Right renal pelvis (tissue), 4 donors: ENCODE measurements around the gene RBBP8NL. TPM values are rescaled to one million over a fixed set of nuclear protein-coding genes. Genes with fewer than 3 reads are reported as not detected.
A peak's percentile ranks its signal among the peaks of the same experiment; 100 is the strongest.

Source experiments
- DNase-seq, 4 donors: peaks; one replicate each; pipeline ENCODE4 v3.0.0-alpha.2; 2013; ENCODE audit warnings: low read depth in 4 of 4, low spot score in 3 of 4, missing footprints in 1 of 4
- polyA plus RNA-seq, 4 donors: library from polyadenylated mRNA; unstranded; fragments of 120-200 nt; gene quantifications; one replicate each; pipeline ENCODE4 v1.2.1, GENCODE V29; 2013; ENCODE audit not compliant: insufficient read length in 4 of 4

Gene RBBP8NL, protein sequence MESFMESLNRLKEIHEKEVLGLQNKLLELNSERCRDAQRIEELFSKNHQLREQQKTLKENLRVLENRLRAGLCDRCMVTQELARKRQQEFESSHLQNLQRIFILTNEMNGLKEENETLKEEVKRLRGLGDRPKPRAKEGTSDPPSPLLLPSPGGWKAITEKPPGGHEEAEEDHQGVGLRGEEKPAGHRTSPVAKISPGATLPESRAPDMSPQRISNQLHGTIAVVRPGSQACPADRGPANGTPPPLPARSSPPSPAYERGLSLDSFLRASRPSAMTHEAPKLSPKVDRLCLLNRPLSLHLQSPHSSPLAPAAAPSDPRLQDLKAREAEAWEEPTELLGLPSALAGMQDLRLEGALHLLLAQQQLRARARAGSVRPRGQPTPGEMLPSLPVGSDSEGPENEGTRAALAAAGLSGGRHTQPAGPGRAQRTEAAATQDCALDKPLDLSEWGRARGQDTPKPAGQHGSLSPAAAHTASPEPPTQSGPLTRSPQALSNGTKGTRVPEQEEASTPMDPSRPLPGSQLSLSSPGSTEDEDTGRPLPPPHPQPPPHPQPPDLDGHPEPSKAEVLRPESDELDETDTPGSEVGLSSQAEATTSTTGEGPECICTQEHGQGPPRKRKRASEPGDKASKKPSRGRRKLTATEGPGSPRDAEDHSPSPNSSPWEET
- polyA plus RNA-seq, result 1 to 10 TPM; 1.4 to 2.3 (median 1.7) TPM

DNA sequence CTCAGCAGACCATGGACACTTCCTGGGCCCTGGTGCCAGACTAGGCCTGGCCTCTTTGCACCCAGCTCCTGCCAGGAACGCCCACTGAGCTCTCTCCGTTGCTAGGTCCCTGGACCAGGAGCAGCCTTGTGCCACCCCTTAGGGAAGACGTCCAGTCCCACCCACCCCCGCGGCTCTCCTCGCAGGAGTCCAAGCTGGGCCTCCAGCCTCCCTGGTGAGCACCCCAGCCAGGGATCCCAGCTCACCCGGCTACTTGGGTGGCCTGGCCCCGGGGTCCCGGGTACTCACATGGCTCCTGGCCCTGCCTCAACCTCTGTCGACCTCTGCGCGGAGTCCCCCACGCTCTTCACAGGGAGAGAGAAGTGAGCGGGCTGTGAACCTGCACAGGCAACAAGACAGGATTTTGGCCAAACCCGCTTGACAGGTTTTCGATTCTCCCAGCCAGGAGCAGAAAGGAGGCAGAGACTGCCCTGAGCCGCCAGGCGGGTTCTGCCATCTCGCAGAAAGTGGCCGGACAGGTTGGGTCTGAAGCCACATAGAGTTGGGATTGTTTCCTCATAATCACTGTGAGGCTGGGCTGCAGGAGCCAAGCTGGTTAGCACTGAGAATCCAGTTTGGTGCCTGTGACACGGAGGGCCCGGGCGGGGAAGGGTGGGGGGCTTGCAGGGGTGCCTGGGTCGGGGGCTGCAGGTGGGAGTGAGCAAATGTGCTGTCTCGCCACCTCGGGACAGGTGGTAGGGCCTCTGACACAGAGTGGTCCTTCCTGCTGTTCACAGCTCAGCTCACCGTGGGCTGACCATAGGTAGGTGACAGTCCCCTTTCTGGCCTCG is at the start of gene RBBP8NL:
Gene RBBP8NL (minus strand): TSS at position 368 of the 830 bp plus-strand sequence. CDS start 7,892 bp downstream, outside the sequence.
- peak in 3 of 4 donors; percentile 63 to 78 (median 73) for DNase-seq

DNA sequence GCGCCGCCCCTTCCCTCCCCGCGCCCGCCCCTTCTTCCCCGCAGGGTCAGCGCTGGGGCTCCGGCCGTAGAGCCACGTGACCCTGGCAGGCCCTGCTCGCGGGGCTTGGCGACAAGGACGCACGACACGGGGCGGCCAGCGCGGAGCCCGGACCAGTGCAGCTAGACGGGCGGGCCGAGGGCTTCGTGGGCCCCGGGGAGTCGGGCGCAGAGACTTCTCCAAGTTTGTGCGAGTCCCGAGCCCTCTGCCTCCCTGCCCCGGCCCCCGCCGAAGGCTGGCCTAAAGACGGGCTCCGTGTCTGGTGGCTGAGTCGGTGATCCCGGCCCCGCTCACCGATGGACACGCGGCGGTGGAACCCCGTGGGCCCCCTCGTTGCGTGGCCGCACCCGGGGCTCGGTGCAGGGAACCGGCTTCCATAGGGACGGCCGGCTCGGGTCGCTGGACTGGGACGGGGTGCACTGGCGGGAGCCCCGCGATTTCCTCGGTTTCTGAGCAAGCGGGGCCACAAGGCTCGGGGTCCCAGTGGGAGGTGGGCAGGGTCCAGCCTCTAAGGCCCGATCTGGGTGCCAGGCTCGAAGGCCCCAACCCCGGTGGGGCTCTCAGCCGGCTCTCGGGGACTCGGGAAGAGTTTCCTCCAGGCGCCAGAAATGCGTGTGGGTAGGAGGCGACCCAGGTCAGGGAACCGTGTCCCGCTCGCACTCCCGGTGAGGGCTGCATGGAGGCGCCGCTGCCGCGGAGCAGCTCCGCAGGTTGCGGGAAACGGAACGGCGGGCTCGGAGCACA is 48.9 kb upstream of the RBBP8NL start:
- DNase-seq, result no peak

GRCh38 chr20:62475772-62476055 is 48.4 kb upstream of the RBBP8NL start, which contains the start of gene GATA5:
Gene GATA5, minus strand, starts transcription at chr20:62475995. Its CDS starts 474 bp downstream, at chr20:62475521.
- DNase-seq, result no peak

GRCh38 chr20:62475027-62475771 is 47.9 kb upstream of the RBBP8NL start:
- no peak for DNase-seq

DNA sequence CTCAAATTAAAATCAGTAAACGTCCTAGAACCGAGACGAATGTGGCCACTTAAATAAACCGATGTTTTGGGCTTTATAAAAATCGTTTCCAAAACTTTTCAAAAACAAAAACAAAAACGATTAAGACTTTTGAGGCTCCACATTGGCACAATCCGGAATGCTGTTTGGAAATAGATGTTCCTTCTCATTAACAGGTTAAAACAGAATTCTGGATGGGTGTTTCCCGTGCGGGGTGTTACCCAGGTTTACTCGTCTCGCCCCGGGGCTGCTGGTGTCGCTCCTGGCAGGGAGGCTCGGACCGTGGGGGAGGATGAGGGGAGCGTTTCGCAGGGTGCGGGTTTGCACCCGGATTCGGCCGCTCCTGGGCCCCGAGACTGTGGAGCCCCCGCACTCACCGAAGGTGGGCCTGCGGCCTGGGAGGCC is 47.3 kb upstream of the RBBP8NL start:
- no peak for DNase-seq

DNA sequence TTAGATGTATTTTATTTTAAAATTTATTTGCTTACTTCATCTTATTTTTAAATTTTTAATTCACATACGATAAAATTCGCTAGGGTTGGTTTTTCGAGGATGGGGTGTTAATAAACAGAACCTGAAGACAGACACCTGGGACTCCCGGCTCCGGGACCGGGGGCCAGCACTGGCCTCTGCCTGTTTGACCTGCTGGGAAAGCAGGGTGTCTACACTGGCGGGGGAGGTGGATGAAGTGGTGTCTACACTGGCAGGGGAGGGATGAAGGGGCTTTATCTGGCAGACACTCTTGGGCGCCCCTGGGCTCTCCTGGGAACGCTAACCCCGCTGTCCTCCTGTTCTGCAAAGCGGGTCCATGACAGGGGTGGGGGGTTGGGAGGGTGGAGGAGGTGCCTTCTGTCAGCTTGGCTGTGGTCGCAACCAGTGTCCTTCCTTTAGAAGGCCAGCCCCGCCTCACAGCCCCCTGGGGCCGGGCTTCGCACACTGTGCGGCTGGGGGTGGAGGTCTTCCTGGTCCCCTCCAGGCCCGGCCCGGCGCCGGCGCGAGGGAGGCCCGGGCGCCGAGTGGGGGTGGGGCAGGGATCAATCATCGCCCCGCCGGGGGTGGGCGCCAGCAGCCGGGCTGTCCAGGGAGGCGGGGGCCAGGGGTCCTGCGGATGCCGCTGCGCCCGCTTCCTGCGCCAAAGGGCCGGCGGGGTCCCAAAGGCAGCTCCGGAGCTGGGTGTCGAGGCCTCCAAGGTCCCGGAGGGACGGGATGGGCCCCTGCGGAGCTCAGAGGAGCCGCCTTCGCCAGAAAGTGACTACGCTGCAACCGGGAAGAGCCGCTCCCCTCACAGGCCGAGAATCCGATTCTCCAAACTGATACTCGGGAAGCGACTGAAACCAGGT is 46.6 kb upstream of the RBBP8NL start:
- no peak for DNase-seq

GRCh38 chr20:62472941-62473585 is 45.7 kb upstream of the RBBP8NL start:
- DNase-seq, result no peak

GRCh38 chr20:62472138-62472940 is 45.0 kb upstream of the RBBP8NL start:
- no peak for DNase-seq

DNA sequence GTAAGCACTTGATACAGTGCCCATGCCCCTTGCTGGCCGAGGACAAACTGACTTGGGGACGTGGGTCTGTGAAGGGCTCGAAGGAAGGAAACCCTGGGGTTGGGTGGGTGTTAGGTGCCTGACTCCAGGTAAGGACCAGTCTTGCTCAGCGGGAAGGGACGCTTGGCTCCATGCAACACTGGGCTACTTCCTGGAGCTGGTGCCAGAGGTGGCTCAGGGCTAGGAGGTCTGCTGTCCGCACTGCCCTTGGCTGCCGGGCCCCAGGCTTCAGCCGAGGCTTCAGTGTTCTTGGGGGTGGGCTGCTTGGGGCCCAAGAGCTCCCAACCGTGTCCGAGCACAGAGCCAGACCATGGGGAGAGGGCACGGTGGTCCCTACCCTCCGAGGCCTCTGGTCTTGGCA is 43.1 kb upstream of the RBBP8NL start:
- DNase-seq, result no peak

GRCh38 chr20:62470001-62470400 is 42.7 kb upstream of the RBBP8NL start:
- no peak for DNase-seq

GRCh38 chr20:62469352-62469751 is 42.0 kb upstream of the RBBP8NL start:
- no peak for DNase-seq

- no peak for DNase-seq
Observed at GRCh38 chr20:62466806-62467537, 39.6 kb upstream of the RBBP8NL start.

- DNase-seq, result no peak
Observed at GRCh38 chr20:62466072-62466760, 38.9 kb upstream of the RBBP8NL start.

- DNase-seq, result no peak
Observed at GRCh38 chr20:62464990-62465389, 37.7 kb upstream of the RBBP8NL start.

- DNase-seq, result no peak
Observed at GRCh38 chr20:62464425-62464770, 37.1 kb upstream of the RBBP8NL start.
